ENCODE results near the gene MCC.
"Not testable (repeated sequence)": the region's sequence is repeated elsewhere in the genome, so short reads cannot be mapped to it uniquely, and the experiment has no call there.

MCC gene

GRCh38 chr5:113405530-113405929 is 82.7 kb downstream of the MCC start:
- DNase-seq, result no peak

- DNase-seq, result no peak
Measured at GRCh38 chr5:113404269-113404668, 84.0 kb downstream of the MCC start.

GRCh38 chr5:113397986-113398385 is 90.3 kb downstream of the MCC start:
- DNase-seq, result not testable (repeated sequence)

GRCh38 chr5:113397046-113397445 is 91.2 kb downstream of the MCC start:
- DNase-seq, result no peak

- DNase-seq, result no peak
Measured at GRCh38 chr5:113394658-113395057, 93.6 kb downstream of the MCC start.

GRCh38 chr5:113390224-113390623 is 98.0 kb downstream of the MCC start:
- no peak for DNase-seq

GRCh38 chr5:113389116-113389515 is 99.1 kb downstream of the MCC start:
- DNase-seq, result no peak

GRCh38 chr5:113387844-113388243 is 100.4 kb downstream of the MCC start:
- DNase-seq, result no peak

GRCh38 chr5:113384782-113385285 is 103.4 kb downstream of the MCC start:
- DNase-seq, result no peak

- DNase-seq, result no peak
Measured at GRCh38 chr5:113382731-113383130, 105.5 kb downstream of the MCC start.

GRCh38 chr5:113381791-113382190 is 106.5 kb downstream of the MCC start:
- DNase-seq, result no peak

GRCh38 chr5:113380807-113381326 is 107.4 kb downstream of the MCC start:
- no peak for DNase-seq

- no peak for DNase-seq
Measured at GRCh38 chr5:113379936-113380806, 108.1 kb downstream of the MCC start.

- DNase-seq, result no peak
Measured at GRCh38 chr5:113378959-113379541, 109.2 kb downstream of the MCC start.

GRCh38 chr5:113378514-113378913 is 109.7 kb downstream of the MCC start:
- DNase-seq, result no peak

GRCh38 chr5:113378081-113378480 is 110.2 kb downstream of the MCC start:
- no peak for DNase-seq

GRCh38 chr5:113376640-113377039 is 111.6 kb downstream of the MCC start:
- DNase-seq, result no peak

- DNase-seq, result no peak
Measured at GRCh38 chr5:113375480-113376060, 112.7 kb downstream of the MCC start.

GRCh38 chr5:113373426-113373825 is 114.8 kb downstream of the MCC start:
- no peak for DNase-seq

- DNase-seq, result no peak
Measured at GRCh38 chr5:113371721-113372196, 116.5 kb downstream of the MCC start.

- no peak for DNase-seq
Measured at GRCh38 chr5:113367586-113367985, 120.7 kb downstream of the MCC start.

- no peak for DNase-seq
Measured at GRCh38 chr5:113364466-113364865, 123.8 kb downstream of the MCC start.

GRCh38 chr5:113361701-113362100 is 126.6 kb downstream of the MCC start:
- no peak for DNase-seq

- DNase-seq, result no peak
Measured at GRCh38 chr5:113359419-113359818, 128.8 kb downstream of the MCC start.

All from T1000 (cell line).